Peyer's patch (tissue), 4 donors: ENCODE measurements around the gene PATJ. TPM values are rescaled to one million over a fixed set of nuclear protein-coding genes. Genes with fewer than 3 reads are reported as not detected.

ENCODE experiments used
- DNase-seq, 3 donors: peaks; one replicate each; pipeline ENCODE4 v3.0.0-alpha.2; 2017 to 2019
- H3K27ac ChIP-seq, 4 donors: fragments of 200-600 bp; sonication (generic); one replicate each; pipeline ENCODE4 v1.5.1; 2016 to 2019
- H3K27me3 ChIP-seq, 2 donors: fragments of 200-600 bp; sonication (generic); one replicate each; pipeline ENCODE4 v1.5.1; 2019
- H3K36me3 ChIP-seq, 3 donors: fragments of 200-600 bp; sonication (generic); one replicate each; pipeline ENCODE4 v1.5.1; 2016 to 2019
- H3K4me1 ChIP-seq, 4 donors: fragments of 200-600 bp; sonication (generic); one replicate each; pipeline ENCODE4 v1.5.1; 2016 to 2019
- H3K4me3 ChIP-seq, 4 donors: fragments of 200-600 bp; sonication (generic); 1 replicate in 3 of 4; 2 replicates in 1 of 4; pipeline ENCODE4 v1.5.1; 2016 to 2019; ENCODE audit warnings: mild to moderate bottlenecking in 1 of 4
- H3K9me3 ChIP-seq, 4 donors: fragments of 200-600 bp; sonication (generic); one replicate each; pipeline ENCODE4 v1.5.1; 2016 to 2019; ENCODE audit warnings: mild to moderate bottlenecking in 1 of 4
- POLR2A ChIP-seq, 2 donors: fragments of 450-650 bp; IDR thresholded peaks; one replicate each; pipeline ENCODE4 v1.5.1; 2017; ENCODE audit warnings: antibody characterized with exemption in 2 of 2, mild to moderate bottlenecking in 2 of 2, moderate library complexity in 2 of 2
- total RNA-seq, 4 donors: library from RNA; depleted of rRNA; stranded (reverse); fragments of >200 nt; gene quantifications; one replicate each; pipeline ENCODE4 v1.1.0, GENCODE V29; 2016
- TF ChIP-seq, protein P1 (sequence below), 6 experiments: fragments of 450-650 bp in 4 of 6; fragments of 200-600 bp in 2 of 6; sonication (generic) in 1 of 6; IDR thresholded peaks; one replicate each; pipeline ENCODE4 v1.5.1; 2017 to 2019; ENCODE audit warnings: antibody characterized with exemption in 6 of 6, mild to moderate bottlenecking in 3 of 6, moderate library complexity in 1 of 6

PATJ gene
- total RNA-seq, 4 donors from 2014 or later = 142 to 153 (median 153) TPM

DNA sequence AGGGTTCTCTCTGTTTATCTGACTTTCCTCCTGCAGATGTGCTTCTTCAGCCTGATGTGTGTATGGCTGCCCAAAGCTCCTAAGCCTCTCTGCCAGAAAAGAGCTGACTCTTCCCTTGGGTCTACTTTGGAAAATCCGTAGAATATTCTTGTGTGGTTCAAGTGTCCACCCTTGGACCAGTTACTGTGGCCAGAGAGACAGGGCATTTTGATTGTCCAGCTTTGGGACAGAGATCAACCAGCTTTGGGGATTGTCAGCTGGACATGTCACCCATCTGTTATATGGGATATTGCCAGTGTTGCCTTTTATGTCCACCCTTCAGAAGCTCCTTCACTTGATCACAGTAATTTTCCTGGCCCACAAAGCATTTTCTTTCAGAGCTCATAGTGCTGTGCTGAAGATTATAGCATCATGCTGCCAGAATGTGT, 326.1 kb downstream of the PATJ start:
- Histone ChIP-seq H3K27me3 (no peaks in the 10 kb centered on the region), H3K4me1 (no peaks in the 10 kb centered on the region), H3K4me3 (no peak overlapping the region), H3K36me3 (peaks cover 0 to 11% (median 0%) of the 10 kb centered on the region in 3 donors), H3K27ac (peak overlapping the region in 2 of 4 donors; percentile 3 to 63), H3K9me3 (no peaks in the 10 kb centered on the region)
- DNase-seq = no peak
- TF ChIP-seq POLR2A (IDR thresholded peaks at IDR 0.05) = no peak
- TF ChIP-seq, protein P1, sequence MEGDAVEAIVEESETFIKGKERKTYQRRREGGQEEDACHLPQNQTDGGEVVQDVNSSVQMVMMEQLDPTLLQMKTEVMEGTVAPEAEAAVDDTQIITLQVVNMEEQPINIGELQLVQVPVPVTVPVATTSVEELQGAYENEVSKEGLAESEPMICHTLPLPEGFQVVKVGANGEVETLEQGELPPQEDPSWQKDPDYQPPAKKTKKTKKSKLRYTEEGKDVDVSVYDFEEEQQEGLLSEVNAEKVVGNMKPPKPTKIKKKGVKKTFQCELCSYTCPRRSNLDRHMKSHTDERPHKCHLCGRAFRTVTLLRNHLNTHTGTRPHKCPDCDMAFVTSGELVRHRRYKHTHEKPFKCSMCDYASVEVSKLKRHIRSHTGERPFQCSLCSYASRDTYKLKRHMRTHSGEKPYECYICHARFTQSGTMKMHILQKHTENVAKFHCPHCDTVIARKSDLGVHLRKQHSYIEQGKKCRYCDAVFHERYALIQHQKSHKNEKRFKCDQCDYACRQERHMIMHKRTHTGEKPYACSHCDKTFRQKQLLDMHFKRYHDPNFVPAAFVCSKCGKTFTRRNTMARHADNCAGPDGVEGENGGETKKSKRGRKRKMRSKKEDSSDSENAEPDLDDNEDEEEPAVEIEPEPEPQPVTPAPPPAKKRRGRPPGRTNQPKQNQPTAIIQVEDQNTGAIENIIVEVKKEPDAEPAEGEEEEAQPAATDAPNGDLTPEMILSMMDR (IDR thresholded peaks at IDR 0.05) = no peak

DNA sequence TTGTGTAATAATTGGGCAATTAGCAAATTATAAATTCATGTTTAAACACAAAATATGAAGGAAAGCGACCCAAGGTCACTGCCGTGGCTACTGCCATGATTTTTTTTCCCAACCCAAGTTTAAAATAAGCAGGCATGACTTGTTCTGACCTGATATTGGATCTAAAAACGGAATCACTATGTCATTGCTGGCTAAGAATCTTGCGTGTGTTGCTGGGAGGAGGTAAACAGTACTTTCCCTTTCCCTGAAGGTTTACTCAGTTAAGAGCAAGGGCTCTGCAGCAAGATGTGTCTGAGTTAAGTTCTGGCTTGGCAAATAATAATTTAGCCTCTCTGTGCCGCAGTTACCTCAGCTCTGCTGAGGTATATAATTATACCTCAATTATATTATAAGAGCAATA, 326.7 kb downstream of the PATJ start:
- H3K9me3 ChIP-seq = no peaks in the 10 kb centered on the region
- TF ChIP-seq, protein P1 (IDR thresholded peaks at IDR 0.05) = no peak
- no peak for TF ChIP-seq POLR2A (IDR thresholded peaks at IDR 0.05)

DNA sequence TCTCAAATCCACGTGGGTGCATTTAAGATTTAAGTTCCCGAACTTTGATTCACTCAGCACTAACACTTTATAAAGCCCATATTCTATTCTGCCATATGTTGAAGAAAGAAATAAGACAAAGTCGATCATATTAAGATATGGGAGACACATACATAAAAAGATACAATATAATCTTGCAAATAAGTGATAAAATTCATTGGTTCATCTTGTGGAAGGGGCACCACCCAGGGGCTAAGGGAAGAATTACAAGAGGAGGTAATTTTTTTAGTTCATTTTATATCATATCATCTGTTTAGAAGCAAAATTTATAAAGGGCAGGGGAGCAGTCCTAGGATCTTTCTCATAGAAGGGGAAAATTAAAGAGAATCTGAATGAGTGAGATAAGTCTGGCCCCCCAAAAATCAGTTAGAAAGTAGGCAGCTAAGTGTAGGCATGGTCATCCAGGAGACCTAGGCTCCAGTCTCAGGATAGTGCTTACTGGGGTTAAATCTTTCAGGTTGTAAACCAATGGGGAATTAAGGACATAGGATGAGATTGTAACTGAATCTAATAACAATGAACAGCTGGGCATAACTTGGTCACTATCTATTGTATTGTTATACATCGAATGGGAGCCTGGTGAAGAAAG, 328.2 kb downstream of the PATJ start:
- H3K27me3 ChIP-seq = no peaks in the 10 kb centered on the region
- no peak for DNase-seq
- H3K4me1 ChIP-seq = no peaks in the 10 kb centered on the region
- TF ChIP-seq, protein P1 (IDR thresholded peaks at IDR 0.05) = peak in 4 of 6 experiments; percentile 6 to 18 (median 15)
- TF ChIP-seq POLR2A (IDR thresholded peaks at IDR 0.05) = no peak
- H3K27ac ChIP-seq = no peak overlapping the region
- no peak overlapping the region for H3K4me3 ChIP-seq
- H3K36me3 ChIP-seq = no peaks in the 10 kb centered on the region
- H3K9me3 ChIP-seq = no peaks in the 10 kb centered on the region

More for the DNA sequence above, 326.7 kb downstream of the PATJ start:
- Histone ChIP-seq H3K4me3 (no peak overlapping the region), H3K4me1 (no peaks in the 10 kb centered on the region), H3K36me3 (peaks cover 0 to 11% (median 0%) of the 10 kb centered on the region in 3 donors), H3K27me3 (no peaks in the 10 kb centered on the region), H3K27ac (peak overlapping the region in 1 of 4 donors; percentile 63)
- no peak for DNase-seq

DNA sequence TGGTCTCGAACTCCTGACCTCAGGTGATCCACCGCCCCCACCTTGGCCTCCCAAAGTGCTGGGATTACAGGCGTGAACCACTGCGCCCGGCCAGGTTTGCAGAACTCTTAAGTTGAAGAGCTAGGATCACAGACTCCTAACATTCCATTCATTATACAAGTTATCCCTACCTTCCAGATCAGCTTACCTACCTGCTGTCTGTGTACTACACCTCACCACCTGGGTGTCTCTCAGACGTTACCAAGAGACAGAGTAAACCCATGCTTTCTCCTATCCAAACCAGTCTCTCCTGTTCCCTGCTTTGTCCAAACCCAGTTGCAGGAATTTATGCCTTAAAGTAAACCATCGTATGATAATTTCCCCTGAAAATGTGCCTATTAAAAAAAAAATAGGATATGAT, 329.4 kb downstream of the PATJ start:
- DNase-seq = no peak
- Histone ChIP-seq H3K4me3 (no peak overlapping the region), H3K4me1 (no peaks in the 10 kb centered on the region), H3K9me3 (no peaks in the 10 kb centered on the region), H3K27ac (no peak overlapping the region), H3K36me3 (no peaks in the 10 kb centered on the region), H3K27me3 (no peaks in the 10 kb centered on the region)
- TF ChIP-seq, protein P1 (IDR thresholded peaks at IDR 0.05) = no peak
- TF ChIP-seq POLR2A (IDR thresholded peaks at IDR 0.05) = no peak

DNA sequence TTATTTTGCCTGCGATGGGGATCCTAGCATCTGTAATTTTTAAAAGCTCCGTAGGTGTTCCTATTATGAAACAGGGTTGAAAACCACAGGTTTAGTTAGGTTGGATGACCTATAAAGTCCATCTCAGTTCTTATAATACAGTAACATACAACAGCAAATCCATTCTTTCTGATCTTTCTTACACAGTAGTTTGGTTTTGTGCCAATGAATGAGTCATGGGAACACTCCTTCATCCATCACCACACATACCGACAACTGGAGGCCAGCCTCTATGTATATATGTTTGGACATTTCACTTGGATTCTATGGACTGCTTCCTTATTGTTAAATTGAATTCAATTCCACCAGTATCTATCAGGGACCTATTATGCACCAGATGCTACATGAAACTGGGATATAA, 334.0 kb downstream of the PATJ start:
- no peaks in the 10 kb centered on the region for H3K4me1 ChIP-seq
- H3K27ac ChIP-seq = no peak overlapping the region
- TF ChIP-seq, protein P1 (IDR thresholded peaks at IDR 0.05) = no peak
- no peak for TF ChIP-seq POLR2A (IDR thresholded peaks at IDR 0.05)
- H3K9me3 ChIP-seq = no peaks in the 10 kb centered on the region
- H3K4me3 ChIP-seq = no peak overlapping the region
- DNase-seq = no peak
- no peaks in the 10 kb centered on the region for H3K27me3 ChIP-seq
- peaks cover 0 to 6% (median 0%) of the 10 kb centered on the region in 3 donors for H3K36me3 ChIP-seq
